ENCODE measurements around the gene DAB2.

The DAB2 gene

GRCh38 chr5:39371367-39371635, 53.5 kb downstream of the DAB2 start:
- no peak for TF ChIP-seq CTCF (IDR thresholded peaks at IDR 0.05)
- Histone ChIP-seq H3K4me3 (no peak overlapping the region), H3K27ac (no peak overlapping the region)
- DNase-seq (ENCODE audit: low spot score): no peak

- no peak for DNase-seq (ENCODE audit: low spot score)
- no peak overlapping the region for H3K4me3 ChIP-seq
- H3K27ac ChIP-seq: no peak overlapping the region
- TF ChIP-seq CTCF (IDR thresholded peaks at IDR 0.05): no peak
Observed at GRCh38 chr5:39370555-39371366, 54.0 kb downstream of the DAB2 start.

GRCh38 chr5:39369123-39369815, 55.5 kb downstream of the DAB2 start:
- DNase-seq (ENCODE audit: low spot score): no peak
- H3K4me3 ChIP-seq: no peak overlapping the region
- no peak for TF ChIP-seq CTCF (IDR thresholded peaks at IDR 0.05)
- no peak overlapping the region for H3K27ac ChIP-seq

GRCh38 chr5:39368116-39368515, 56.7 kb downstream of the DAB2 start:
- Histone ChIP-seq H3K4me3 (no peak overlapping the region), H3K27ac (no peak overlapping the region)
- DNase-seq (ENCODE audit: low spot score): no peak
- no peak for TF ChIP-seq CTCF (IDR thresholded peaks at IDR 0.05)

GRCh38 chr5:39367711-39368110, 57.1 kb downstream of the DAB2 start:
- no peak for DNase-seq (ENCODE audit: low spot score)
- no peak for TF ChIP-seq CTCF (IDR thresholded peaks at IDR 0.05)
- Histone ChIP-seq H3K4me3 (no peak overlapping the region), H3K27ac (no peak overlapping the region)

- no peak within 1 kb of the TSS for H3K4me3 ChIP-seq
- H3K27ac ChIP-seq: no peak within 1 kb of the TSS
- DNase-seq (ENCODE audit: low spot score): no peak
- no peak for TF ChIP-seq CTCF (IDR thresholded peaks at IDR 0.05)
Observed at GRCh38 chr5:39364367-39364766, 60.4 kb downstream of the DAB2 start, which contains the start of gene C9. Gene C9, minus strand, starts transcription at chr5:39364495. Its CDS starts 31 bp downstream, at chr5:39364464.

GRCh38 chr5:39363217-39363616, 61.6 kb downstream of the DAB2 start:
- no peak for DNase-seq (ENCODE audit: low spot score)
- H3K4me3 ChIP-seq: no peak overlapping the region
- TF ChIP-seq CTCF (IDR thresholded peaks at IDR 0.05): no peak
- no peak overlapping the region for H3K27ac ChIP-seq
